SK-N-SH (cell line): ENCODE data around the gene BMAL2. TPM values are rescaled to one million over a fixed set of nuclear protein-coding genes. Genes with fewer than 3 reads are reported as not detected.

Source experiments
- CTCF ChIA-PET: fragments of 300-600, 350-600 bp; formaldehyde crosslinking; extraction: SDS; loops from one replicate; lab custom pipeline; 2021; lab: Yijun Ruan, JAX
- POLR2A ChIA-PET: fragments of 350-600 bp; sonication (Branson Sonifier 250); formaldehyde crosslinking; extraction: SDS; loops from one replicate; lab custom pipeline; 2020; ENCODE audit warnings: antibody characterized with exemption, inconsistent platforms; lab: Yijun Ruan, JAX
- DNase-seq: peaks from one replicate; pipeline ENCODE4 v3.0.0; 2012
- H2AFZ ChIP-seq: fragments of 200-600 bp; sonication (generic); 2 replicates; pipeline ENCODE4 v1.8.1; 2016; ENCODE audit warnings: antibody characterized with exemption, mild to moderate bottlenecking, low read depth
- H3F3A ChIP-seq: fragments of 200-600 bp; sonication (generic); replicated peaks from 2 replicates; pipeline ENCODE3; 2016; ENCODE audit warnings: antibody characterized with exemption, mild to moderate bottlenecking; ENCODE audit not compliant: insufficient read depth
- H3K27ac ChIP-seq, 2 experiments: fragments of 200-500 bp in 1 of 2; fragments of 200-600 bp in 1 of 2; sonication (Bioruptor generic) in 1 of 2; sonication (generic), shearing (Covaris generic) in 1 of 2; 2 replicates each; pipeline versions ENCODE4 v1.5.1 to v1.6.1; 2014 to 2016; ENCODE audit warnings: low read depth in 2 of 2, inconsistent platforms in 1 of 2, low read length in 1 of 2, mild to moderate bottlenecking in 1 of 2, mixed read lengths in 1 of 2
- H3K27me3 ChIP-seq: fragments of 200-600 bp; sonication (generic), shearing (Covaris generic); 2 replicates; pipeline ENCODE4 v1.6.1; 2016; ENCODE audit warnings: mixed run types; ENCODE audit not compliant: insufficient read depth
- H3K36me3 ChIP-seq, 2 experiments: fragments of 200-500 bp in 1 of 2; fragments of 200-600 bp in 1 of 2; sonication (Bioruptor generic) in 1 of 2; sonication (generic) in 1 of 2; replicated peaks in 1 of 2; 2 replicates each; pipeline versions ENCODE3 to v1.5.1; 2014 to 2016; ENCODE audit warnings: low read length in 1 of 2, mild to moderate bottlenecking in 1 of 2; ENCODE audit not compliant: insufficient read depth in 2 of 2, control insufficient read depth in 1 of 2
- H3K4me1 ChIP-seq, 2 experiments: fragments of 200-500 bp in 1 of 2; fragments of 200-600 bp in 1 of 2; sonication (Bioruptor generic) in 1 of 2; sonication (generic), shearing (Covaris generic) in 1 of 2; 2 replicates each; pipeline versions ENCODE4 v1.5.1 to v1.6.1; 2014 to 2016; ENCODE audit warnings: low read depth in 1 of 2, low read length in 1 of 2, mixed run types in 1 of 2; ENCODE audit not compliant: insufficient read depth in 2 of 2, control insufficient read depth in 1 of 2
- H3K4me2 ChIP-seq: fragments of 200-600 bp; sonication (generic), shearing (Covaris generic); 2 replicates; pipeline ENCODE4 v1.6.1; 2017; ENCODE audit warnings: mixed run types
- H3K4me3 ChIP-seq, 2 experiments: fragments of 200-500 bp in 1 of 2; fragments of 200-600 bp in 1 of 2; sonication (Bioruptor generic) in 1 of 2; sonication (generic), shearing (Covaris generic) in 1 of 2; 2 replicates each; pipeline versions ENCODE4 v1.5.1 to v1.8.1; 2014 to 2016; ENCODE audit warnings: low read depth in 2 of 2, inconsistent platforms in 1 of 2, low read length in 1 of 2, mild to moderate bottlenecking in 1 of 2, mixed read lengths in 1 of 2, moderate library complexity in 1 of 2
- H3K79me2 ChIP-seq: fragments of 200-600 bp; sonication (generic); 2 replicates; pipeline ENCODE4 v1.8.1; 2017; ENCODE audit warnings: mild to moderate bottlenecking; ENCODE audit not compliant: insufficient read depth
- H3K9ac ChIP-seq: fragments of 200-600 bp; sonication (generic); 2 replicates; pipeline ENCODE4 v1.6.1; 2017; ENCODE audit warnings: mixed run types
- H3K9me2 ChIP-seq: fragments of 200-600 bp; sonication (generic); 2 replicates; pipeline ENCODE4 v1.6.1; 2017; ENCODE audit warnings: mixed run types
- H3K9me3 ChIP-seq: fragments of 200-600 bp; sonication (generic); 2 replicates; pipeline ENCODE4 v1.6.1; 2017; ENCODE audit warnings: mixed run types, mild to moderate bottlenecking, moderate library complexity
- H4K20me1 ChIP-seq: fragments of 200-600 bp; sonication (generic); 2 replicates; pipeline ENCODE4 v1.6.1; 2017; ENCODE audit warnings: mild to moderate bottlenecking, mixed run types; ENCODE audit not compliant: insufficient read depth
- EP300 ChIP-seq, 2 experiments: IDR thresholded peaks; 2 replicates each; pipeline versions ENCODE4 v1.4.0 to v1.6.1; 2012; ENCODE audit warnings: borderline replicate concordance in 1 of 2, low read depth in 1 of 2, low read length in 1 of 2
- FOXJ3 ChIP-seq: sonication (generic); formaldehyde crosslinking; IDR thresholded peaks from 2 replicates; pipeline ENCODE4 v1.5.1; 2020; ENCODE audit warnings: mild to moderate bottlenecking, missing genetic modification reagents
- MAX ChIP-seq: IDR thresholded peaks from 2 replicates; pipeline ENCODE4 v1.4.0; 2012; ENCODE audit warnings: low read depth
- MXI1 ChIP-seq: IDR thresholded peaks from 2 replicates; pipeline ENCODE4 v1.6.1; 2012; ENCODE audit warnings: mild to moderate bottlenecking, low read depth, low read length, improper control_type of control experiment
- NFIC ChIP-seq: IDR thresholded peaks from 2 replicates; pipeline ENCODE4 v1.4.0; 2012; ENCODE audit warnings: borderline replicate concordance
- PBX3 ChIP-seq: IDR thresholded peaks from 2 replicates; pipeline ENCODE4; 2012
- POLR2AphosphoS5 ChIP-seq: IDR thresholded peaks from 2 replicates; pipeline ENCODE4 v1.6.1; 2012; ENCODE audit warnings: low read depth, low read length
- SMC3 ChIP-seq: IDR thresholded peaks from 2 replicates; pipeline ENCODE4 v1.6.1; 2012; ENCODE audit warnings: low read depth, low read length, improper control_type of control experiment
- USF1 ChIP-seq: IDR thresholded peaks from 2 replicates; pipeline ENCODE4 v1.4.0; 2012; ENCODE audit warnings: low read depth, borderline replicate concordance
- USF2 ChIP-seq: fragments of 150-350 bp; IDR thresholded peaks from 2 replicates; pipeline ENCODE4 v1.6.1; 2017; ENCODE audit warnings: antibody characterized with exemption, low read length, low read depth, borderline replicate concordance
- WGBS: methylation state at CpG from one replicate; pipeline ENCODE4 v1.1.6; 2017; ENCODE audit warnings: low lambda C conversion rate; 5-methylcytosine and 5-hydroxymethylcytosine counted together
- polyA plus RNA-seq, 3 experiments: library from polyadenylated mRNA; depleted of rRNA; stranded (reverse); fragments of >200 nt; gene quantifications; 2 replicates each; pipeline ENCODE4 v1.2.3, GENCODE V29; 2012

BMAL2 gene
- polyA plus RNA-seq, 1 of the 3 experiments (the other 2 are of a cell fraction): 6.4 TPM

- no peak for DNase-seq
- H4K20me1 ChIP-seq: no peaks in the 10 kb centered on the region
- no peak overlapping the region for H3K4me3 ChIP-seq
- TF ChIP-seq POLR2AphosphoS5 (no peak), SMC3 (no peak), MAX (no peak), EP300 (IDR thresholded peaks at IDR 0.05; ENCODE audit: borderline replicate concordance in 1 of 2, low read depth in 1 of 2, low read length in 1 of 2) (no peak), PBX3 (no peak), NFIC (no peak), MXI1 (no peak), USF1 (no peak)
- TF ChIP-seq, all 33 proteins: peak for 0
- Histone ChIP-seq H2AFZ (no peak overlapping the region), H3K9me3 (no peaks in the 10 kb centered on the region), H3K4me1 (peaks cover 0 to 2% of the 10 kb centered on the region in 2 experiments; a peak in 2 of 4 replicates), H3K79me2 (peaks cover 10% of the 10 kb centered on the region; the same call in 1 of the 2 replicates), H3K27ac (no peak overlapping the region), H3K9ac (no peak overlapping the region), H3K4me2 (no peak overlapping the region), H3K9me2 (no peaks in the 10 kb centered on the region), H3F3A (peaks cover 1% of the 10 kb centered on the region), H3K27me3 (no peaks in the 10 kb centered on the region), H3K36me3 (peaks cover 0 to 3% of the 10 kb centered on the region in 2 experiments)
- POLR2A ChIA-PET: no interaction called here
- CTCF ChIA-PET: no interaction called here
- 96% methylated on average over 1 of the region's 1 CpG for WGBS
These were observed 23.3 kb downstream of the BMAL2 start for GRCh38 chr12:27355979-27356378.

- Histone ChIP-seq H2AFZ (no peak overlapping the region), H3K9me2 (no peaks in the 10 kb centered on the region), H3K36me3 (peaks cover 0 to 3% of the 10 kb centered on the region in 2 experiments), H3K79me2 (peaks cover 32% of the 10 kb centered on the region), H4K20me1 (no peaks in the 10 kb centered on the region), H3K27me3 (no peaks in the 10 kb centered on the region), H3K4me2 (no peak overlapping the region), H3K9me3 (no peaks in the 10 kb centered on the region), H3K27ac (peak overlapping the region in 1 of 2 experiments; percentile 73; a peak in 1 of 4 replicates), H3K9ac (no peak overlapping the region), H3K4me3 (no peak overlapping the region), H3F3A (peaks cover 12% of the 10 kb centered on the region), H3K4me1 (peaks cover 0 to 5% of the 10 kb centered on the region in 2 experiments; a peak in 2 of 4 replicates)
- ChIA-PET POLR2A (no interaction called here), CTCF (no interaction called here)
- DNase-seq: no peak
- WGBS: 98% methylated on average over 3 of the region's 3 CpGs
- no peak for TF ChIP-seq USF2
- no peak for TF ChIP-seq FOXJ3 (CRISPR knock-in tag)
- TF ChIP-seq, all 33 proteins: peak for 0
These were observed 27.1 kb downstream of the BMAL2 start for GRCh38 chr12:27359578-27360340.
